ENCODE measurements around the gene HYLS1.

GRCh38 chr11:125938418-125938817, 51.0 kb downstream of the HYLS1 start:
- TF ChIP-seq AFF1 (IDR thresholded peaks at IDR 0.05; ENCODE audit: low read depth in 1 of 2, partially characterized antibody in 2 of 2) (no peak), ZNF274 (IDR thresholded peaks at IDR 0.05; ENCODE audit: borderline replicate concordance, low read depth, low read length) (no peak), ZNF239 (CRISPR knock-in tag; IDR thresholded peaks at IDR 0.05) (no peak), ZBTB26 (CRISPR knock-in tag; IDR thresholded peaks at IDR 0.05) (no peak), ETV5 (CRISPR knock-in tag; IDR thresholded peaks at IDR 0.05; ENCODE audit: low read depth) (no peak), ELK1 (CRISPR knock-in tag; IDR thresholded peaks at IDR 0.05) (no peak), ZBTB8A (IDR thresholded peaks at IDR 0.05; ENCODE audit: partially characterized antibody) (no peak), POLR2A (conservative IDR thresholded peaks at IDR 0.05) (no peak), SMARCC2 (IDR thresholded peaks at IDR 0.05; ENCODE audit: low read depth) (no peak), UBTF (IDR thresholded peaks at IDR 0.05; ENCODE audit: borderline replicate concordance in 1 of 2, low read depth in 2 of 2, low read length in 2 of 2) (no peak), POLR2AphosphoS5 (IDR thresholded peaks at IDR 0.05; ENCODE audit: control insufficient read depth, insufficient read depth, low read depth, low read length) (no peak)
- TF ChIP-seq, protein P1, sequence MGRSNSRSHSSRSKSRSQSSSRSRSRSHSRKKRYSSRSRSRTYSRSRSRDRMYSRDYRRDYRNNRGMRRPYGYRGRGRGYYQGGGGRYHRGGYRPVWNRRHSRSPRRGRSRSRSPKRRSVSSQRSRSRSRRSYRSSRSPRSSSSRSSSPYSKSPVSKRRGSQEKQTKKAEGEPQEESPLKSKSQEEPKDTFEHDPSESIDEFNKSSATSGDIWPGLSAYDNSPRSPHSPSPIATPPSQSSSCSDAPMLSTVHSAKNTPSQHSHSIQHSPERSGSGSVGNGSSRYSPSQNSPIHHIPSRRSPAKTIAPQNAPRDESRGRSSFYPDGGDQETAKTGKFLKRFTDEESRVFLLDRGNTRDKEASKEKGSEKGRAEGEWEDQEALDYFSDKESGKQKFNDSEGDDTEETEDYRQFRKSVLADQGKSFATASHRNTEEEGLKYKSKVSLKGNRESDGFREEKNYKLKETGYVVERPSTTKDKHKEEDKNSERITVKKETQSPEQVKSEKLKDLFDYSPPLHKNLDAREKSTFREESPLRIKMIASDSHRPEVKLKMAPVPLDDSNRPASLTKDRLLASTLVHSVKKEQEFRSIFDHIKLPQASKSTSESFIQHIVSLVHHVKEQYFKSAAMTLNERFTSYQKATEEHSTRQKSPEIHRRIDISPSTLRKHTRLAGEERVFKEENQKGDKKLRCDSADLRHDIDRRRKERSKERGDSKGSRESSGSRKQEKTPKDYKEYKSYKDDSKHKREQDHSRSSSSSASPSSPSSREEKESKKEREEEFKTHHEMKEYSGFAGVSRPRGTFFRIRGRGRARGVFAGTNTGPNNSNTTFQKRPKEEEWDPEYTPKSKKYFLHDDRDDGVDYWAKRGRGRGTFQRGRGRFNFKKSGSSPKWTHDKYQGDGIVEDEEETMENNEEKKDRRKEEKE (IDR thresholded peaks at IDR 0.05; ENCODE audit: borderline replicate concordance in 1 of 2, control insufficient read depth in 1 of 2, low read depth in 2 of 2, low read length in 1 of 2) = no peak
- TF ChIP-seq, protein P2, sequence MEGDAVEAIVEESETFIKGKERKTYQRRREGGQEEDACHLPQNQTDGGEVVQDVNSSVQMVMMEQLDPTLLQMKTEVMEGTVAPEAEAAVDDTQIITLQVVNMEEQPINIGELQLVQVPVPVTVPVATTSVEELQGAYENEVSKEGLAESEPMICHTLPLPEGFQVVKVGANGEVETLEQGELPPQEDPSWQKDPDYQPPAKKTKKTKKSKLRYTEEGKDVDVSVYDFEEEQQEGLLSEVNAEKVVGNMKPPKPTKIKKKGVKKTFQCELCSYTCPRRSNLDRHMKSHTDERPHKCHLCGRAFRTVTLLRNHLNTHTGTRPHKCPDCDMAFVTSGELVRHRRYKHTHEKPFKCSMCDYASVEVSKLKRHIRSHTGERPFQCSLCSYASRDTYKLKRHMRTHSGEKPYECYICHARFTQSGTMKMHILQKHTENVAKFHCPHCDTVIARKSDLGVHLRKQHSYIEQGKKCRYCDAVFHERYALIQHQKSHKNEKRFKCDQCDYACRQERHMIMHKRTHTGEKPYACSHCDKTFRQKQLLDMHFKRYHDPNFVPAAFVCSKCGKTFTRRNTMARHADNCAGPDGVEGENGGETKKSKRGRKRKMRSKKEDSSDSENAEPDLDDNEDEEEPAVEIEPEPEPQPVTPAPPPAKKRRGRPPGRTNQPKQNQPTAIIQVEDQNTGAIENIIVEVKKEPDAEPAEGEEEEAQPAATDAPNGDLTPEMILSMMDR (IDR thresholded peaks at IDR 0.05 in 2 of 3, conservative IDR thresholded peaks at IDR 0.05 in 1 of 3; ENCODE audit: insufficient read depth in 2 of 3, low read depth in 1 of 3, low read length in 3 of 3) = no peak
- TF ChIP-seq, protein P3, sequence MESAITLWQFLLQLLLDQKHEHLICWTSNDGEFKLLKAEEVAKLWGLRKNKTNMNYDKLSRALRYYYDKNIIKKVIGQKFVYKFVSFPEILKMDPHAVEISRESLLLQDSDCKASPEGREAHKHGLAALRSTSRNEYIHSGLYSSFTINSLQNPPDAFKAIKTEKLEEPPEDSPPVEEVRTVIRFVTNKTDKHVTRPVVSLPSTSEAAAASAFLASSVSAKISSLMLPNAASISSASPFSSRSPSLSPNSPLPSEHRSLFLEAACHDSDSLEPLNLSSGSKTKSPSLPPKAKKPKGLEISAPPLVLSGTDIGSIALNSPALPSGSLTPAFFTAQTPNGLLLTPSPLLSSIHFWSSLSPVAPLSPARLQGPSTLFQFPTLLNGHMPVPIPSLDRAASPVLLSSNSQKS (CRISPR knock-in tag; IDR thresholded peaks at IDR 0.05) = no peak

All from K562 (cell line).